ENCODE data around the gene PSG7.
"Not testable (repeated sequence)": the region's sequence is repeated elsewhere in the genome, so short reads cannot be mapped to it uniquely, and the experiment has no call there.

DNA sequence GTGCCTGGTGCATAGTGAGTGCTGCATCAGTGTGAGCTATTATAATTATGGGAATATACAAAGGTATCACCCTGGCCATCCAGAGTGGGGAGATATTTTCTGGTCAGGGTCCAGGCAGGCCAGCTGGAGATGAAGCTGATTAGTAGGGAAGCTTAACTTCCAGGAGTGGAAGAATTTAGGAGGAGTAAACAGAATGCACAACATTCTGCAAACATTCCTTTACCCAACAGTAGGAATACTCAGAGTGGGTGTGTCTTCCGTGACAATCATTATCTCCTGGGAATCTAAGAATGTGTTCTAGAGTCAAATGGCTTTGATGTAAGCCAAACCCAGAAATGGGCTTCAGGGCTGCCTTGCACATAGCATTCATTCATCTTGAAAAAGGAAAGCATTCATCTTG, 38.4 kb downstream of the PSG7 start:
- TF ChIP-seq, protein P1, sequence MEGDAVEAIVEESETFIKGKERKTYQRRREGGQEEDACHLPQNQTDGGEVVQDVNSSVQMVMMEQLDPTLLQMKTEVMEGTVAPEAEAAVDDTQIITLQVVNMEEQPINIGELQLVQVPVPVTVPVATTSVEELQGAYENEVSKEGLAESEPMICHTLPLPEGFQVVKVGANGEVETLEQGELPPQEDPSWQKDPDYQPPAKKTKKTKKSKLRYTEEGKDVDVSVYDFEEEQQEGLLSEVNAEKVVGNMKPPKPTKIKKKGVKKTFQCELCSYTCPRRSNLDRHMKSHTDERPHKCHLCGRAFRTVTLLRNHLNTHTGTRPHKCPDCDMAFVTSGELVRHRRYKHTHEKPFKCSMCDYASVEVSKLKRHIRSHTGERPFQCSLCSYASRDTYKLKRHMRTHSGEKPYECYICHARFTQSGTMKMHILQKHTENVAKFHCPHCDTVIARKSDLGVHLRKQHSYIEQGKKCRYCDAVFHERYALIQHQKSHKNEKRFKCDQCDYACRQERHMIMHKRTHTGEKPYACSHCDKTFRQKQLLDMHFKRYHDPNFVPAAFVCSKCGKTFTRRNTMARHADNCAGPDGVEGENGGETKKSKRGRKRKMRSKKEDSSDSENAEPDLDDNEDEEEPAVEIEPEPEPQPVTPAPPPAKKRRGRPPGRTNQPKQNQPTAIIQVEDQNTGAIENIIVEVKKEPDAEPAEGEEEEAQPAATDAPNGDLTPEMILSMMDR (IDR thresholded peaks at IDR 0.05) = not testable (repeated sequence)
- TF ChIP-seq POLR2A (IDR thresholded peaks at IDR 0.05) = not testable (repeated sequence)
